Progenitor cell of endocrine pancreas (in vitro differentiated cells): Measurements from ENCODE around the gene CHD1L. TPM values are rescaled to one million over a fixed set of nuclear protein-coding genes. Genes with fewer than 3 reads are reported as not detected.
"Not testable (repeated sequence)": the region's sequence is repeated elsewhere in the genome, so short reads cannot be mapped to it uniquely, and the experiment has no call there.

Source experiments
- DNase-seq: peaks from one replicate; pipeline ENCODE4 v3.0.0; 2021; ENCODE audit warnings: low spot score; ENCODE audit not compliant: unreplicated experiment
- H3K27ac Mint-ChIP-seq: 2 replicates; pipeline ENCODE4 v1.8.0; 2021; ENCODE audit warnings: mild to moderate bottlenecking, moderate library complexity, mixed read lengths
- H3K27me3 Mint-ChIP-seq: 2 replicates; pipeline ENCODE4 v1.8.0; 2021; ENCODE audit warnings: mixed read lengths
- H3K36me3 Mint-ChIP-seq: 2 replicates; pipeline ENCODE4 v1.8.0; 2022; ENCODE audit warnings: mixed read lengths; ENCODE audit not compliant: insufficient read depth
- H3K4me1 Mint-ChIP-seq: 2 replicates; pipeline ENCODE4 v1.8.0; 2021; ENCODE audit warnings: low read depth, mixed read lengths
- H3K4me3 Mint-ChIP-seq: 2 replicates; pipeline ENCODE4 v1.8.0; 2021; ENCODE audit warnings: low read depth, mild to moderate bottlenecking, moderate library complexity, mixed read lengths
- H3K9me3 Mint-ChIP-seq: 2 replicates; pipeline ENCODE4 v1.8.0; 2021; ENCODE audit warnings: low read depth, mixed read lengths
- total RNA-seq: library from RNA; stranded (reverse); gene quantifications from 2 replicates; pipeline ENCODE4 v1.2.1, GENCODE V29; 2021
- TF ChIP-seq, protein P1 (sequence below): fragments of 200-600 bp; sonication (generic); IDR thresholded peaks from one replicate; pipeline ENCODE4 v1.5.0; 2021; ENCODE audit warnings: antibody characterized with exemption, mild to moderate bottlenecking; ENCODE audit not compliant: unreplicated experiment

CHD1L gene
- total RNA-seq, 1 donor from 2014 or later: 79.6 TPM

DNA sequence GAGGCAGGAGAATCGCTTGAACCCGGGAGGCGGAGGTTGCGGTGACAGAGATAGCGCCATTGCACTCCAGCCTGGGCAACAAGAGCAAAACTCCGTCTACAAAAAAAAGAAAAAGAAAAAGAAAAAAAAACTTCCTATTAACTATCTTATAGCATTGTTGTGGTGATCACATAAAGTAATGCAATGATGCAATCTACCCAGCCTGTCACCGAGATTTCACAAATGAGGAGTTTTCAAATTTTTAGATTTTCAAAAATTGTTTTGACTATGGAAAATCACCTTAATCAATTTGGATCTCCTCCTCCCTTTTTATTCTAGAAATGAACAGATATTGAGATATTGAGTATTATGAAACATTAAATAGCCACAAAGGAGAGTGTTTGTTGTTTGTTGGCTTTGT lies 25.3 kb upstream of the CHD1L start:
- no peak for DNase-seq
- Mint-ChIP-seq H3K27ac (no peak overlapping the region), H3K27me3 (no peaks in the 10 kb centered on the region), H3K4me1 (peaks cover 36% of the 10 kb centered on the region), H3K4me3 (no peak overlapping the region), H3K36me3 (no peaks in the 10 kb centered on the region), H3K9me3 (no peaks in the 10 kb centered on the region)
- TF ChIP-seq, protein P1, sequence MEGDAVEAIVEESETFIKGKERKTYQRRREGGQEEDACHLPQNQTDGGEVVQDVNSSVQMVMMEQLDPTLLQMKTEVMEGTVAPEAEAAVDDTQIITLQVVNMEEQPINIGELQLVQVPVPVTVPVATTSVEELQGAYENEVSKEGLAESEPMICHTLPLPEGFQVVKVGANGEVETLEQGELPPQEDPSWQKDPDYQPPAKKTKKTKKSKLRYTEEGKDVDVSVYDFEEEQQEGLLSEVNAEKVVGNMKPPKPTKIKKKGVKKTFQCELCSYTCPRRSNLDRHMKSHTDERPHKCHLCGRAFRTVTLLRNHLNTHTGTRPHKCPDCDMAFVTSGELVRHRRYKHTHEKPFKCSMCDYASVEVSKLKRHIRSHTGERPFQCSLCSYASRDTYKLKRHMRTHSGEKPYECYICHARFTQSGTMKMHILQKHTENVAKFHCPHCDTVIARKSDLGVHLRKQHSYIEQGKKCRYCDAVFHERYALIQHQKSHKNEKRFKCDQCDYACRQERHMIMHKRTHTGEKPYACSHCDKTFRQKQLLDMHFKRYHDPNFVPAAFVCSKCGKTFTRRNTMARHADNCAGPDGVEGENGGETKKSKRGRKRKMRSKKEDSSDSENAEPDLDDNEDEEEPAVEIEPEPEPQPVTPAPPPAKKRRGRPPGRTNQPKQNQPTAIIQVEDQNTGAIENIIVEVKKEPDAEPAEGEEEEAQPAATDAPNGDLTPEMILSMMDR: no peak

DNA sequence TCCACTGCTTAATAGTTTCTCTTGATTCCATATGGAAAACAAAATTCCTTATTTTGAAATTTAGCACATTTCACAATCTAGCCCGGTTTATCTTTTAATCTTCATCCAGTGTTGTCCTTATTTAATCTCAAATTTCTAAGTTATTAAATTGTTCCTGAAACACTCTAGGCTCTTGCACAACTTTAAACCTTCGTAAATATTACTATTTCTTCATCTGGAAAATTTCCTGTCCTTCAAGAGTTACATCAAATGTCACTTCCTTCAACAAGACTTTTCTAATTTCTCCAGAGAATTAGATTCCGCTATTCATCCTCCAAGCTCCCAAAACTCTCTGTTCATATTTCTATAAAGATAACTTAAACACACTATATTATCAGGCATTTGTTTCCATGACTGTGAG lies 23.9 kb upstream of the CHD1L start:
- TF ChIP-seq, protein P1: no peak
- Mint-ChIP-seq H3K27ac (no peak overlapping the region), H3K9me3 (no peaks in the 10 kb centered on the region), H3K4me1 (peaks cover 24% of the 10 kb centered on the region), H3K36me3 (no peaks in the 10 kb centered on the region), H3K27me3 (peaks cover 1% of the 10 kb centered on the region), H3K4me3 (no peak overlapping the region)
- DNase-seq: no peak

DNA sequence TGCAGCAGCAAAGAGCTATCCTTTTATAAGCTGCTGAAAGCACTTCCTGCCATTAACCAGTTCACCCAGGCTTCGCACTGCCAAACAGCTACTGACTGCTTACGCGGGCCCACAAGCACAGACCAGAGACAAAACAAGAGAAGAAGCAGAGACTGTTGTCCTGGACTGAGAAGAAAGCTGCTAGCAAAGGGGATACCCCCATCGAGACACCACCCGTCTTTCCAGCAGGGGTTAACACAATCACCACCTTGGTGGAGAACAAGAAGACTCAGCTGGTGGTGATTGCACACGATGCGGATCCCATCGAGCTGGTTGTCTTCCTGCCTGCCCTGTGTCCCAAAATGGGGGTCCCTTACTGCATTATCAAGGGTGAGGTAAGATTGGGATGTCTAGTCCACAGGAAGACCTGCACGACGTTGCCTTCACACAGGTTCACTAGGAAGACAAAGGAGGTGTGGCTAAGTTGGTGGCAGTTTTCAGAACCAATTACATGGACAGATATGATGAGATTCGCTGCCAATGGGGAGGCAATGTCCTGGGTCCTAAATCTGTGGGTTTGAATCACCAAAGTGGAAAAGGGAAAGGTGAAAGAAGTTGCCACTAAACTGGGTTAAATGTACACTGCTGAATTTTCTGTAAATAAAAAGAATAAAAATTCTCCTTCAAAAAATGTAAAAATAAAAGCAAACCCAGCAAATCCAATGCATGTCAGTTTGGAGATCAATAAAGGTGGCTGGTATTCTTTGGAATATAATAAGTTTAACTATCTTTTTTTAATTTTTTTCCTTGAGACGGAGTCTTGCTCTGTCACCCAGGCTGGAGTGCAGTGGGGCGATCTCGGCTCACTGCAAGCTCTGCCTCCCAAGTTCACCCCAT lies 18.5 kb upstream of the CHD1L start:
- Mint-ChIP-seq H3K27ac (no peak overlapping the region), H3K36me3 (no peaks in the 10 kb centered on the region), H3K4me1 (peaks cover 17% of the 10 kb centered on the region), H3K27me3 (peaks cover 9% of the 10 kb centered on the region), H3K4me3 (peak overlapping the region; percentile 59), H3K9me3 (no peaks in the 10 kb centered on the region)
- TF ChIP-seq, protein P1: no peak
- DNase-seq: no peak

DNA sequence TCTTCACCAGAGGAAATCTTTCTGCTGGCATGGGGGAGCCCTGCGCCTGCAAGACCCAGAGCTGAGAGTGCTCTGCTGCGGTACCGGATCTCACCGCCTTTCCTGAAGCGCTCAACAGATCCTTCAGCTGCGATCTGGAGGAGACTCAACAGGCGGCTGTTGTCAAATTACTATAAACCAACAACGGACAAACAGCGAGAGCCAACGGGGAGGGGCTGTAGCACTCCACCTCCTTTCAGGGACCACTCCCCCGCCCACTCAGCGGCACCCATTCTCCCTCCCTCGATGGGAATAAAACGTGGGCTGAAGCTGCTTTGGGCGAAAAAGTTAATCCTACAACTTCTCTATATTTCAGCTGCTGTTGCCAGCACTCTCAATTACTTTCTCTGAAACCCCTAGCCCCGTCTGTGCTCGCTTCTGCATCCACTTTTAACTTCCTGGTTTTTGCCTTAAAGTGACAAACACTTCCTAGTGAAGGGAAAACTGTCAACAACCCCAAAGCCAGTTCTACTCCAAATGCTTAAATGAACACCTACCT lies 17.2 kb upstream of the CHD1L start, which contains the start of gene FMO5:
FMO5 (minus strand) TSS at position 147 of the 538 bp plus-strand sequence. CDS start 310 bp downstream, outside the sequence.
- H3K4me1 Mint-ChIP-seq: peaks cover 17% of the 10 kb centered on the region
- no peaks in the 10 kb centered on the region for H3K9me3 Mint-ChIP-seq
- TF ChIP-seq, protein P1: peak; percentile 14
- H3K27me3 Mint-ChIP-seq: peaks cover 9% of the 10 kb centered on the region
- peak within 1 kb of the TSS; percentile 64 for H3K27ac Mint-ChIP-seq
- peak within 1 kb of the TSS; percentile 87 for H3K4me3 Mint-ChIP-seq
- no peak for DNase-seq
- H3K36me3 Mint-ChIP-seq: no peaks in the 10 kb centered on the region

DNA sequence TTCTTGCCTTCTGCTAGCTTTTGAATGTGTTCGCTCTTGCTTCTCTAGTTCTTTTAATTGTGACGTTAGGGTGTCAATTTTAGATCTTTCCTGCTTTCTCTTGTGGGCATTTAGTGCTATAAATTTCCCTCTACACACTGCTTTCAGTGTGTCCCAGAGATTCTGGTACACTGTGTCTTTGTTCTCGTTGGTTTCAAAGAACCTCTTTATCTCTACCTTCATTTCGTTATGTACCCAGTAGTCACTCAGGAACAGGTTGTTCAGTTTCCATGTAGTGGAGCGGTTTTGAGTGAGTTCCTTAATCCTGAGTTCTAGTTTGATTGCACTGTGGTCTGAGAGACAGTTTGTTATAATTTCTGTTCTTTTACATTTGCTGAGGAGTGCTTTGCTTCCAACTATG lies 11.5 kb upstream of the CHD1L start:
- H3K4me3 Mint-ChIP-seq, DNase-seq, H3K27me3 Mint-ChIP-seq, H3K4me1 Mint-ChIP-seq: not testable (repeated sequence)
- Mint-ChIP-seq H3K27ac (peak overlapping the region; percentile 74), H3K9me3 (peaks cover 10% of the 10 kb centered on the region), H3K36me3 (peaks cover 13% of the 10 kb centered on the region)

DNA sequence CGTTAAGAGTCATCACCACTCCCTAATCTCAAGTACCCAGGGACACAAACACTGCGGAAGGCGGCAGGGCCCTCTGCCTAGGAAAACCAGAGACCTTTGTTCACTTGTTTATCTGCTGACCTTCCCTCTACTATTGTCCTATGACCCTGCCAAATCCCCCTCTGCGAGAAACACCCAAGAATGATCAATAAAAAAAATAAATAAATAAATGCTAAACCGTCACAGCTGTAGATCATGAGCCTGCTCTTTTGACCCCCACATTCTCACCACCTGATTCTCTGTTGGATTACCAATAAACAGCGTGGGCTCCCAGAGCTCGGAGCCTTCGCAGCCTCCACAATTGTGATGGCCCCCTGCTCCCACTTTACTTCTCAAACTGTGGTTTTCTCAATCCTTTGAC lies 8.6 kb upstream of the CHD1L start:
- not testable (repeated sequence) for H3K4me3 Mint-ChIP-seq, DNase-seq, H3K27me3 Mint-ChIP-seq
- Mint-ChIP-seq H3K9me3 (peaks cover 10% of the 10 kb centered on the region), H3K27ac (peak overlapping the region; percentile 63), H3K4me1 (peaks cover 18% of the 10 kb centered on the region), H3K36me3 (peaks cover 16% of the 10 kb centered on the region)
